Sigmoid colon (tissue), 3 donors: ENCODE results near the gene SBNO2.

Experiments
- POLR2A ChIP-seq, 2 donors: fragments of 450-650 bp; IDR thresholded peaks; one replicate each; pipeline ENCODE4 v1.6.1; 2016; ENCODE audit warnings: antibody characterized with exemption in 2 of 2, mild to moderate bottlenecking in 2 of 2, moderate library complexity in 2 of 2
- TF ChIP-seq, protein P1 (sequence below), 4 experiments: fragments of 450-650 bp in 3 of 4; fragments of 200-600 bp in 1 of 4; IDR thresholded peaks; one replicate each; pipeline ENCODE4 v1.5.1; 2016 to 2019; ENCODE audit warnings: antibody characterized with exemption in 4 of 4, mild to moderate bottlenecking in 3 of 4, moderate library complexity in 2 of 4

DNA sequence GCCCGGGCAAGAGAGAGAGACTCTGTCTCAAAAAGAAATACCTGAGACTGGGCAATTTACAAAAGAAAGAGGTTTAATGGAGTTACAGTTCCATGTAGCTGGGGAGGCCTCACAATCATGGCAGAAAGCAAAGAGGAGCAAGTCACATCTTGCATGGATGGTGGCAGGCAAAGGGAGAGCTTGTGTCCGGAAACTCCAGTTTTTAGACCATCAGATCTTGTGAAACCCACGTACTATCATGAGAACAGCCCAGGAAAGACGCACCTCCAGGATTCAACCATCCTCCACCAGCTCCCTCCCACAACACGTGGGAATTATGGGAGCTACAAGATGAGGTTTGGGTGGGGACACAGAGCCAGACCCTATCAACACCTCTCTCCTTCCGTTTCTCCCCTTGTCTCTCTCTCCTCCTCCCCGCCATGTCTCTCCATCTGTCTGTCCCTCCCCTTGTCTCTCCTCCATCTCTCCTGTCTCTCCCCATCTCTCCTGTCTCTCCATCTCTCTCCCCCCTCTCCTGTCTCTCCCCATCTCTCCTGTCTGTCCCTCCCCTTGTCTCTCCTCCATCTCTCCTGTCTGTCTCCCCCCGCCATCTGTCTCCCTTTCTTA, 88.9 kb downstream of the SBNO2 start:
- TF ChIP-seq, protein P1, sequence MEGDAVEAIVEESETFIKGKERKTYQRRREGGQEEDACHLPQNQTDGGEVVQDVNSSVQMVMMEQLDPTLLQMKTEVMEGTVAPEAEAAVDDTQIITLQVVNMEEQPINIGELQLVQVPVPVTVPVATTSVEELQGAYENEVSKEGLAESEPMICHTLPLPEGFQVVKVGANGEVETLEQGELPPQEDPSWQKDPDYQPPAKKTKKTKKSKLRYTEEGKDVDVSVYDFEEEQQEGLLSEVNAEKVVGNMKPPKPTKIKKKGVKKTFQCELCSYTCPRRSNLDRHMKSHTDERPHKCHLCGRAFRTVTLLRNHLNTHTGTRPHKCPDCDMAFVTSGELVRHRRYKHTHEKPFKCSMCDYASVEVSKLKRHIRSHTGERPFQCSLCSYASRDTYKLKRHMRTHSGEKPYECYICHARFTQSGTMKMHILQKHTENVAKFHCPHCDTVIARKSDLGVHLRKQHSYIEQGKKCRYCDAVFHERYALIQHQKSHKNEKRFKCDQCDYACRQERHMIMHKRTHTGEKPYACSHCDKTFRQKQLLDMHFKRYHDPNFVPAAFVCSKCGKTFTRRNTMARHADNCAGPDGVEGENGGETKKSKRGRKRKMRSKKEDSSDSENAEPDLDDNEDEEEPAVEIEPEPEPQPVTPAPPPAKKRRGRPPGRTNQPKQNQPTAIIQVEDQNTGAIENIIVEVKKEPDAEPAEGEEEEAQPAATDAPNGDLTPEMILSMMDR (IDR thresholded peaks at IDR 0.05), result no peak
- TF ChIP-seq POLR2A (IDR thresholded peaks at IDR 0.05), result no peak
